Choroid plexus epithelial cell (primary cell): Measurements from ENCODE around the gene PLXDC2.
"Not testable (repeated sequence)": the region's sequence is repeated elsewhere in the genome, so short reads cannot be mapped to it uniquely, and the experiment has no call there.

Experiments
- DNase-seq: peaks from one replicate; pipeline ENCODE4 v3.0.0-alpha.2; 2010; ENCODE audit warnings: low read depth
- H3K4me3 ChIP-seq: 2 replicates; pipeline ENCODE4 v1.5.1; 2011; ENCODE audit warnings: low read depth, mild to moderate bottlenecking, control low read depth, low read length, moderate library complexity
- TF ChIP-seq, protein P1 (sequence below): conservative IDR thresholded peaks from 2 replicates; pipeline ENCODE4 v1.5.1; 2011; ENCODE audit warnings: low read depth, mild to moderate bottlenecking, control low read depth, inconsistent platforms, low read length, moderate library complexity

PLXDC2 gene

DNA sequence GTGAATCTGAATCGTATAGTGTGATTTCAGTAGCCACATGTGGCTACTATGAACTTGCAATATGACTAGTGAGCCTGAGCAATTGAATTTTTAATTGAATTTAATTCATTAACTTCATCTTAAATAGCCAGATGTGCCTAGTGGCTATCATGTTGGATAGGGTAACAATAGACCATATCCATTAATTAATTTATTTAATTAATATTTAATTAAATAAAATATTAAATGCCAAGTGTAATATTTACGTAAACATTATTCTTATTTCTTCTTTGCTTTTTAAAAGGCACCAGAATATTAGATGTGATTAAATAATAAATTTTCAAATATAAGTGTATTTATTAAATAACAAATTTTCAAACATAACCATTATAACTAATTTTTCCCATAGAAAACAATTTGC, 354.4 kb downstream of the PLXDC2 start:
- no peak for DNase-seq
- TF ChIP-seq, protein P1, sequence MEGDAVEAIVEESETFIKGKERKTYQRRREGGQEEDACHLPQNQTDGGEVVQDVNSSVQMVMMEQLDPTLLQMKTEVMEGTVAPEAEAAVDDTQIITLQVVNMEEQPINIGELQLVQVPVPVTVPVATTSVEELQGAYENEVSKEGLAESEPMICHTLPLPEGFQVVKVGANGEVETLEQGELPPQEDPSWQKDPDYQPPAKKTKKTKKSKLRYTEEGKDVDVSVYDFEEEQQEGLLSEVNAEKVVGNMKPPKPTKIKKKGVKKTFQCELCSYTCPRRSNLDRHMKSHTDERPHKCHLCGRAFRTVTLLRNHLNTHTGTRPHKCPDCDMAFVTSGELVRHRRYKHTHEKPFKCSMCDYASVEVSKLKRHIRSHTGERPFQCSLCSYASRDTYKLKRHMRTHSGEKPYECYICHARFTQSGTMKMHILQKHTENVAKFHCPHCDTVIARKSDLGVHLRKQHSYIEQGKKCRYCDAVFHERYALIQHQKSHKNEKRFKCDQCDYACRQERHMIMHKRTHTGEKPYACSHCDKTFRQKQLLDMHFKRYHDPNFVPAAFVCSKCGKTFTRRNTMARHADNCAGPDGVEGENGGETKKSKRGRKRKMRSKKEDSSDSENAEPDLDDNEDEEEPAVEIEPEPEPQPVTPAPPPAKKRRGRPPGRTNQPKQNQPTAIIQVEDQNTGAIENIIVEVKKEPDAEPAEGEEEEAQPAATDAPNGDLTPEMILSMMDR = no peak
- H3K4me3 ChIP-seq = no peak overlapping the region

DNA sequence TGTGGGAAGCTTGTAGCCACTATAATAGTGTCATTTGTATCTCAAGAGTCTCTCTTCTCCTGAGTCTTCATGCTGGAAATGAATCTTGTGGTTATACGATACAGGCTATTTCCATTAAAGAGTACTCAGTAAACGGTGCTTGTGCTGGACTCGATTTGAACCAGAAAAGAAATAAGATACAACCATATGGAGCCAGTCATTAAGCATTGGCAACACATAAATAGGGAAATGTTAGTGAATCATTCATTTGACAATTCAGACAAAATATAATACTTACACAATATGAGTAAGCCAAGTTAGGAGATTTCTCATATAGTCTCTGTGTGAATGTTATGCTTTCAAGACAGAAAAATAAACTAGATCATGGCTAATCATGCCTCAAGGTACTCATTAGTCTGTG, 356.8 kb downstream of the PLXDC2 start:
- no peak overlapping the region for H3K4me3 ChIP-seq
- DNase-seq = no peak
- TF ChIP-seq, protein P1 = no peak

DNA sequence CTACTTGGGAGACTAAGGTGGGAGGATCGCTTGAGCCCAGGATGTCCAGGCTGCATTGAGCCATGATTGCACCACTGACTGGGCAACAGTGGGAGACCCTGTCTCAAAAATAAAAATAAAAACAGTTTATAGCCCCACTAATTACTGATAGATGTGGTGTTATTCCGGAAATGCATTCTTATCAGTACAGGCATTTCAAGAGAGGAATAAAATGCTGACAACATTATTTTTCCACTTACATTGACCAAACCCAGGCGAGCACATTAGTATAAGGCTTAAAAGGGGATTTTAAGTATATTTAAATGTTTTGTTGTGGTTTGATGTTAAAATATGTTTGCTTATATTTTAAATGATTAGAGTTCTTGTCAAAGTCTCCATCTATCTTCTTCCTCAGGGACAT, 359.5 kb downstream of the PLXDC2 start:
- no peak for DNase-seq
- TF ChIP-seq, protein P1 = no peak
- no peak overlapping the region for H3K4me3 ChIP-seq

DNA sequence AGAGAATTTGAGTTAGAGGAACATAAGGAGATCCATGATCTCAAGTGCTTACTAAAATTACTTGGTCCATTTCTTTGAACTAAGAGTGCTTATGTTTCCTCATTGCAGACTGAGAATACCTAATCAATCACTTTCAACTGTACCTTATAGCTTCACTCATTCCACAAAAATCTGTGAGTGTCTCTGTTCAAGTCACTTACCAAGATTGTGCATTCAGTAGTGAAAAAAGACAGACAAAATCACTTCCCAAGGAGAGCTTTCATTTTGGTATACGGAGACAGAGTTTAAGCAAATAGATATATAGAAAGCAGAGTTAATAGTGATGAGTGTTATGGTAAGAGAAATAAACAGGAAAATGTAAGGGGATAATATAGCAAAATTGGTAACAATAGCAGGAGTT, 364.5 kb downstream of the PLXDC2 start:
- no peak for DNase-seq
- H3K4me3 ChIP-seq = no peak overlapping the region
- TF ChIP-seq, protein P1 = no peak

DNA sequence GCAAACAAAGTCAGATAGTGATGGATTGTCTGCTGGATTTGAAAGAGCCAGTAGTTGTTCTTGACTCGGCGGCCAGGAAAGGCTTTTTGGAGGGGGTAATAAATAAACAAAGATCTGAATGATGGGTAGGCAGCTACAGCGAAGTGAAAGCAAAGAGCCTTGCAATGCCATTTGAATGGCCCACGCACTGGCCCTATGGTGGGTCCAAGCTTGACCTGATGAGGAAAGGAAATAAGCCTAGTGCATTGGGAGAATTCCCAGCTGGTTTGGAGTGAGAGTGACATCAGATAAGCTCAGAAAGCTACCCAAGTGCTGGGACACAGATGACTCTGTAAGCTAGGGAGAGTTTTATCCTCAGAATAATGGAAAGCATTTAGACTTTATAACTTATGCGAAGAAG, 365.2 kb downstream of the PLXDC2 start:
- no peak for DNase-seq
- TF ChIP-seq, protein P1 = no peak

DNA sequence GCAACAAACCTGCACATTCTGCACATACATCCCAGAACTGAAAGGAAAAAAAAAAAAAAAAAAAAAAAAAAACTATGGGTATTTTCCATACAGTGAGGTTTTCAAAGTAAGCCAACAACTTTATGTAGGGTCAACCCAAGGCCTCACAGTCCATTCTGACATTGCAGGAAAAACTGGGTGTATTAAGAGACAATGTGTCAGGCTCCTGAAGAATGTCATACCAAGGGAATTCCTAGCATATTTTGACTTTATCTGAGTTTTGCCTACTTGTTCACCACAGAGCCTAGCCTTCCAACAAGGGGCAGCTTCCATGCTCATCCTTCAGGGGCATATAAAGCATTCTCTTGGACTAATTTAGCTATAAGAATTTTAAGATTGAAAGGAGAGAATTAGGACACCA, 368.9 kb downstream of the PLXDC2 start:
- peak; percentile 29 for DNase-seq
- no peak overlapping the region for H3K4me3 ChIP-seq
- TF ChIP-seq, protein P1 = no peak

More for the DNA sequence above, 365.2 kb downstream of the PLXDC2 start:
- no peak overlapping the region for H3K4me3 ChIP-seq

DNA sequence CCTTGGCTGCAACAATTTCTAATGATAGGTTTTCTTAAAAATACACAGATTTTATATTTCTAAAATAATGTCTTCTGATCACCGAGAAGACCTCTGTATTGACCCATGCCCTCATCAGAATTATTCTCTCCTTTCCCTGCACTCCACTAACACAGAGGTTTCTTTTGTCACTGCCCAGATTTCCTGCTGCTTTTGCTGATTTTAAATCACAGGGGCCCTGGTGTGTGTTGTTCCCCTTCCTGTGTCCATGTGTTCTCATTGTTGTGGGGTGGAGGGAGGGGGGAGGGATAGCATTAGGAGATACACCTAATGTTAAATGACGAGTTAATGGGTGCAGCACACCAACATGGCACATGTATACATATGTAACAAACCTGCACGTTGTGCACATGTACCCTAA, 375.2 kb downstream of the PLXDC2 start:
- H3K4me3 ChIP-seq, DNase-seq: not testable (repeated sequence)

DNA sequence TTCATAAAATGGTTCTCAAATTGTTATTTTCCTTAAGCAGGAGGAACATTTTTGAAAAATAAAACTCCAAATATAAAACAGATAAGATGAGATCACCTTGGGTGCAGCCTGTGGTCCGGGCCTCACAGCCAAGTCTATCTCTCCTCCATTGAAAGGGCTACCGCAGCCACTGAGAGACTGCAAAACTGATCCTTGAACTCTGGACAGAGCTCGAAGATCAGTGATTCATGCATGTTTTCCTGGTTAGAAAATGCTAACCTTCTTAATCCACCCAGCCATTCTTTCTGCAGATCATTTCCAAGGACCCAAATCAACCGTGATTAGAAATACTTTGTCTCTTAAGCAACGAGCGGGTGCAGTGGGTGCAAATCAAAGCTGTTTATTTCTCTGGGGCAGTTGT, 378.8 kb downstream of the PLXDC2 start:
- no peak overlapping the region for H3K4me3 ChIP-seq
- no peak for DNase-seq
- TF ChIP-seq, protein P1 = no peak
